Skeletal muscle cell (primary cell): ENCODE results near the gene RAB40B.
A peak's percentile ranks its signal among the peaks of the same experiment; 100 is the strongest.

Source experiments
- DNase-seq: peaks from one replicate; pipeline ENCODE4 v3.0.0-alpha.2; 2010; ENCODE audit warnings: low read depth
- H3K4me3 ChIP-seq: 2 replicates; pipeline ENCODE4 v1.5.1; 2011; ENCODE audit warnings: low read depth, mild to moderate bottlenecking, control low read depth, low read length, moderate library complexity

Gene RAB40B

GRCh38 chr17:82675476-82676245 is 22.8 kb downstream of the RAB40B start:
- no peak for DNase-seq
- no peak overlapping the region for H3K4me3 ChIP-seq

GRCh38 chr17:82674656-82675475 is 23.6 kb downstream of the RAB40B start:
- H3K4me3 ChIP-seq, result no peak overlapping the region
- DNase-seq, result no peak

- no peak for DNase-seq
- no peak overlapping the region for H3K4me3 ChIP-seq
Measured at GRCh38 chr17:82670661-82671450, 27.6 kb downstream of the RAB40B start.

DNA sequence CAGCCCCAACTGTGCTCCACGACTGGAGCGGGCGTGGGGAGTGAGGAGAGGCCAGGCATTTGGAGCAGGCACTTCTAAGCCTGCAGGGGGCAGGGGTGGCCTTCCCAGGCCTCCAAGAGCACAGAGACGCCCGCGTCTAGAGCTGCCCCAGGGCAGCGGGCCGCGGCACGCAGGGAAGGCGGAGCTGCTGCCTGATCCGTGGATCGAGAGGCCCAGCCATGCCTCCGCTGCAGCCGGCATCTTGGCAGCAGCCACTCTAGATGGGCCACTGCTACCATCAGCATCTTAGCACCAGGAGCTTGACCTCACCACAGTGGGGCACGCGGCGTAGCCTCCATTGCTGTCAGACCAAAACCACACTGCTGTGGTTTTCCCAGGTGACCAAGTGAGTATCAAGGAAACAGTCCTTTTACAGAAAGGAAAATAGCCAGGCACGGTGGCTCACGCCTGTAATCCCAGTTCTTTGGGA is 29.8 kb downstream of the RAB40B start:
- no peak overlapping the region for H3K4me3 ChIP-seq
- DNase-seq, result peak; percentile 11

DNA sequence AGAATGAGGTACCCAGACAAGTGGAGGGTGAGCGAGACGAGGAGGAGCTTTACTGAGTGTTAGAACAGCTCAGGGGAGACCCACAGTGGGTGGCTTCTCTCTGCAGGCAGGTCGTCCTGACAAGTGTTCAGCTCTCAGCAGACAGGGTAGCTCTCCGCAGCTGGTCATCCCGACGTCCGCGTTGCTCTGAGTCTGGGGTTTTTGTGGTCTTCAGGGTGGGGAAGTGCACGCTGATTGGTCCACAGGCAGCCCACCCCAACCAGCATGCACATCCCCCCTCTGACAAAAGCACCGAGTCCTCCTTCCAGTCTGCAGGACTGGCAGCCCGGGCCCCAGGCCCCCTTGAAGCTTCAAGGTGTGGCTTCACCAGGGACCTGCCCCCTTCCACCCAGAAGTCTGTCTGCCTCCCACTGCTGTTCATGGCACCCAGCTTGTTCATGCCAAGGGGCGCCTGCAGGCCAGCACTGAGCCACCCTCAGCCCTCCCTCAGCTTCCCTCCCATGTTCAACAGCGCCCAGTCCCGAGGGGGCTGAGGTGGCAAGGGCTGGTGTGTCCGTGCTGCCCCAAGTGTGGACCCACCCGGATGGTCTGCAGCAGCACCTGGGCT is 30.4 kb downstream of the RAB40B start:
- no peak for DNase-seq
- no peak overlapping the region for H3K4me3 ChIP-seq

DNA sequence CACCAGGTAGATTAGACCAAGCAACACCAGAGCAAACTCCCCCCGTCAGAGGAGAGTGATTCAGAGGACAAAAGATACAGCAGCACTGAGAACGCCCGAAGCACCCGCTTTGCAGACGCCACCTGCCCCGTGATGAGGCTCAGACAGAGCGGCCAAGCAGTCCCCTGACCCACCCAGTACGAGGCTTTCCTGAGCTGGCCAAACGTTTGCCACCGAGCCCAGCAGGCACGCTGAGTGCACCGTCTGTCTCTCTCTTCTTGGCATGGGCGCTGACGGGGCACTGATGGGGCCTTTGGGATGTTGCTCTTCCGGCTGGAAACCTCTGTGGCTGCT is 30.9 kb downstream of the RAB40B start:
- DNase-seq, result no peak
- H3K4me3 ChIP-seq, result no peak overlapping the region

- no peak for DNase-seq
- H3K4me3 ChIP-seq, result no peak overlapping the region
Measured at GRCh38 chr17:82666931-82667667, 31.4 kb downstream of the RAB40B start.

- DNase-seq, result no peak
- H3K4me3 ChIP-seq, result no peak overlapping the region
Measured at GRCh38 chr17:82665891-82666290, 32.6 kb downstream of the RAB40B start.

DNA sequence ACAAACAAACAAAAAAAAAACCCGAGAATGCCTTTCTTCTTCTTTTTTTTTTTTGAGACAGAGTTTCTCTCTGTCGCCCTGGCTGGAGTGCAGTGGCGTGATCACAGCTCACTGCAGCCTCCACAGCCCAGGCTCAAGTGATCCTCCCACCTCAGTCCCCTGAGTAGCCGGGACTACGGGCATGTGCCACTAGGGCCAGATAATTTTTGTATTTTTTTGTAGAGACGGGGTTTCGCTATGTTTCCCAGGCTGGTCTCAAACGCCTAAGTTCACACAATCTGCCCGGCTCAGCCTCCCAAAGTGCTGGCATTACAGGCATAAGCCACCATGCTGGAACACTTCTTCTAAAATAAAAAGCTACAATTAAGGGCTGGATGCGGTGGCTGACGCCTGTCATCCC is 33.3 kb downstream of the RAB40B start:
- no peak overlapping the region for H3K4me3 ChIP-seq
- no peak for DNase-seq

DNA sequence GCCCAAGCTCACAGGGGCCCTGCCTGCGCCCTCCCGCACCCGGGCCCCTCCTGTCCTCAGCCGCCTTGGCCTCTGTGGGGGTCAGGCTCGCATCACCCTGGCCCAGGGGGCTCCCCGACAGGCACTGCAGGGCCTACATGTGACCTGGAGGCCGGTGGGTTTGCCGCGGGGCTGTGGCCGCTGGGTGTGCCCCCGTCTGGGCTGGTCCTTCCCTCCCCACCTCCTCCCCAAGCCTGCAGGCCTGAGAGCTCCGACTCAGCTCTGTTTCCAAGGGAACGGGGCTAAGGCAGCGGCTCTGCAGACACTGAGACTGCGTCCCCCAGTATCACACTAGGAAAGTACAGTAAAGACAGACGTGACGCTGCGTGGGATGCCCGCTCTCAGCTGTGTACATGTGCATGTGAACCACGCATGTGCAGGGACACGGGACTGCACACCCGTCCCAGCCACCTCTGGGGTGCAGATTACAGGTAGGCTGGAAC is 33.8 kb downstream of the RAB40B start:
- DNase-seq, result no peak

DNA sequence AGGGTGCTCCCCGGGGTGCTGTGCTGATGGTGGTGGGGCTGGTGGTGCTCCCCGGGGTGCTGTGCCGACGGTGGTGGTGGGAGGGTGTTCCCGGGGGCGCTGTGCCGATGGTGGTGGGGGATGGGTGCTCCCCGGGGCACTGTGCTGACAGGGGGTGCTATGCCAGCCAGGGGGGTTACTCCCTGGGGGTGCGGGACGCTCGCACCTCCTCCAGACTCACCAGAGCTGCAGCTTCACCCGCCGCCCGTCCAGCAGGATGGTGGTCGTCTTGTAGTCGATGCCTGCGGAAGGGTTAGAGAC is 34.3 kb downstream of the RAB40B start:
- H3K4me3 ChIP-seq, result no peak overlapping the region
- no peak for DNase-seq

More for the DNA sequence above, 33.8 kb downstream of the RAB40B start:
- H3K4me3 ChIP-seq, result no peak overlapping the region

- DNase-seq, result no peak
- H3K4me3 ChIP-seq, result no peak overlapping the region
Measured at GRCh38 chr17:82663381-82664275, 34.9 kb downstream of the RAB40B start.

DNA sequence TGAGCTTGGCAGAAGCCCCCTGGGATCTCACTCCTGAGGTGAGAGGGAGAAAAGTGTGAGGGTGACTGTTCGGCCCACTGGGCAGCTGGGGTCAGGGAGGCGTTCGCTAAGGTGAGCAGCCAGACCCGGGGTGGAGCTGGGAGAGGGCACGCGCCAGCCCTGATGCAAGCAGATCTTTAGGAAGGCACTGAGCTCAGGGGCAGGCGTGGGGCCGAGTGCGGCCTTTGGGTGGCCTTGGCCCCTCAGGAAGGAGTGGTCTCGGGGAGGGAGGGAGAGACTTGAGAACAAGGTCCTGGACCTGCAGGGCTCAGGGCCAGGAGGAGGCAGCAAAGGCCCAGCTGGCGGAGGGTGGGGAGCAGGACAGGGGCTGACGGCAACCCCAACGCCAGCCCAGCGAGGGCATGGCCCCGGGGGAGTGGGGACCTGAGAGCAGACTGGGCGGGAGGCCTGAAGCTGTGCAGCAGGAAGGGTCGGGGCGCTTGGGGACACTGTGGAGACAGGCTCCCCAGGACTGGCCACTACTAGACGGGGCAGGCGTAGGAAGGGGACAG is 35.7 kb downstream of the RAB40B start:
- H3K4me3 ChIP-seq, result no peak overlapping the region
- DNase-seq, result no peak

GRCh38 chr17:82661717-82662683 is 36.5 kb downstream of the RAB40B start:
- H3K4me3 ChIP-seq, result no peak overlapping the region
- DNase-seq, result no peak

DNA sequence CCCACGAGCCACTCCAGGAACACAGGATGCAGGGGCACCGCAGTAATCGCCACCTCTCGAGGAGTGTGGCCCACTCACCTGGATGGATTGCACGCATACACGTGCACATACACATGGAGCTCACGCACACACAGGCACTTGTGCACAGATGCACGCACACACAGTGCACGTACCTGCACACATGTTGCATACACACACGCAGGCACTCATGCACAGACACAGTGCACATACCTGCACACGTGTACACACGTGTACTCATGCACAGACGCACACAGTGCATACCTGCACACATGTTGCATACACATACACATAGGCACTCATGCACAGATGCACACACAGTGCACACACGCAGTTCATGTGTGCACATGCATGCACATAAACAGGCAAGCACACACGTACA is 38.6 kb downstream of the RAB40B start:
- no peak overlapping the region for H3K4me3 ChIP-seq
- DNase-seq, result no peak

DNA sequence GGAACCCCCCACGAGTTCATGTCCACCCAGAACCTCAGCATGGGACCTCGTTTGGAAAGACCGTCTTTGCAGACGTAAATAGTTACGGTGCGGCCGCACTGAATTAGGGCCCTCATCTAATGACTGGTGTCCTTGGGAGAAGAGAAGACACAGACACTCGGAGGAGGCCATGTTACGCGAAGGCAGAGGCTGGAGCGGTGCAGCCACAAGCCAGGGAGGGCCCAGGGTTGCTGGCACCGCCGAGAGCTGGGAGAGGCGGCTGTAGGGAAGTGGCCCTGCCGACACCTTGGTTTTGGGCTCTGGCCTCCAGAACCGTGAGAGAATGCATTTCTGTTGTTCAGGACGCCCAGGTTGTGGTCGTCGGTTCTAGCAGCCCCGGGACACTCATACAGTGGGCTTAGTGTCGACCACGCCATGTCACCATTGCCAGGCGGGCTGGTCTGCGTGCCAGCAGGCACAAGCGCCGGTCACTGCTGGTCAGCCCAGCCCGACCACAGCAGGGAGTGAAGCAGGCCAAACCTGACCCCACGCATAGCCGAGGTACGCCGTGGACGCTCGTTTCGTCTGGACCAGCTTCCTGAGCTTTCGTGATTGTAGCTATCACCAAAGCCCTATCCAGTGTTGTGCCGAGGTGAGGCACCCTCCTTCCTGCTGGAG is 39.6 kb downstream of the RAB40B start:
- H3K4me3 ChIP-seq, result no peak overlapping the region

More for the DNA sequence above, 39.6 kb downstream of the RAB40B start:
- DNase-seq, result no peak
